HEK293T (cell line): ENCODE results near the gene RRM1.

Source experiments
- ARNT ChIP-seq: fragments of 450-650 bp; IDR thresholded peaks from 2 replicates; pipeline ENCODE4 v1.6.1; 2017; ENCODE audit warnings: mild to moderate bottlenecking
- FOXA1 ChIP-seq: fragments of 450-650 bp; IDR thresholded peaks from 2 replicates; pipeline ENCODE4 v1.6.1; 2016; ENCODE audit warnings: mild to moderate bottlenecking
- ZNF384 ChIP-seq: fragments of 450-650 bp; IDR thresholded peaks from 2 replicates; pipeline ENCODE4 v1.6.1; 2016

- TF ChIP-seq ARNT, result no peak
- no peak for TF ChIP-seq FOXA1
- no peak for TF ChIP-seq ZNF384
Measured at GRCh38 chr11:4095509-4096230, 1.1 kb downstream of the RRM1 start.
